GM21619 (cell line): Measurements from ENCODE around the gene HOXC5.

Source experiments
- ATAC-seq: cut with Tn5 transposase; IDR thresholded peaks from one replicate; pipeline ENCODE4 v1.9.1; 2021; ENCODE audit not compliant: unreplicated experiment

Gene HOXC5

DNA sequence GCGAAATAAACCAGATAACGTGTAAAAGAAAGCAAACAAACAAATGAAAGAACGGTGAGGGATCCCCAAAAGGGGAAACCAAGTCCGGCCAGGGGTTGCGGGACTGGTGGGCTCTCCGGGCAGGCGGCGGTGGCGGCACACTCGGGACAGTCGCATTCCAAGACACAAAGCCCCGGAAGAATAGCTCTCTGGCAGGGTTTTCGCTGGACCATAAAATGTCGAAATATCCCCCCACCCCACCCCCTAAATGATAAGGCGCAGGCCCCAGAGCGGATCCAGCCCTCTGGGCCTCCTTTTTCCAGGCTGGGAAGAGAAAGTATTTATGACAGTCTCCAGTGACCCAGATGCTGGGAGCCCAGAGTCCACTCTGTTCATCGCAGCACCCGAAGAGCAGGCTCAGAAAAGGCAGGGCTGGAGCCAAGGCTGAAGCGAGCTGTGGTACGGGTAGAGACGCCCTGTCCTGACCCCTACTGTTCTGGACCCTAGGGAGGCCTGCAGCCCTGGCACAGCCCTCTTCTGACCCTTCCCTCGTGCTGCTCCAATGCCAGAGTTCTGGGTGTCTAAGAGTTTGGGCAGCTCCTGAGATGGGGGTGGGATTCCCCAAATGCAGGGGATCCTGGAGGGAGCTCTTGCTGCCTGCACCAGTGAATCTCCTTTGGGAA is 26.2 kb upstream of the HOXC5 start:
- ATAC-seq, result no peak

DNA sequence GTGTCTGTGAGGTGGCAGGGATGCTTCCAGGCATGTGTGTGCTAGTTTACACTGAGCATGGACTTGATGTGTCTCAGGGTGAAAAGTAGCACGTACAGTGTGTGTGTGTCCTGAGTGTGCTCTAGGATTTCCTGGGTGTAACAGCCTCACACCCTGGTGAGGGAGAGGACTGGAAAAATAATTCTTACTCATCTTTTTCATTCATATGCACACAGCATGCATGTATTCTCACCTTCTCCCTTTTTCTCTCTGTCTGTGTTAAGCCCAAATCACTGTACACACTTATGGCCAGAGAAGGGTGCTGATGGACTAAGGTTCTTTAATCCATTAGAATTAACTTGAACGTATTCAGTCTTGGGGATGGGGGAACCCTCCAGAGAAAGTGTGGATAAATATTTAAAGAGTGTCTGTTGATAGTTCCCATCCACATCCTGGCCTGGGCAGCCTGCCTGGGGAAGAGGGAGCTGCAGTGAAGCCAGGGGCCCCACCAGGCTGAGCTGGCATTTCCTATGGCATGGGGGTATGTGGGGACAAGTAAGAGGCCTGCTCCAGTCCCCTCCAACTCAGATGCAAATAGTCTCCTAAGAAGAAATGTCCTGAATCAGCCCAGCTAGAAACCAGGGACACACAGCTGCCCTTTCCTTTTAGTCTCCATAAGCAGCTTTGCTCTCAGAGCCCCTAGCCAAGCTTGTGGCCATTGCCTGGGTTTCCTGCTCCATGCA is 25.2 kb upstream of the HOXC5 start:
- no peak for ATAC-seq

DNA sequence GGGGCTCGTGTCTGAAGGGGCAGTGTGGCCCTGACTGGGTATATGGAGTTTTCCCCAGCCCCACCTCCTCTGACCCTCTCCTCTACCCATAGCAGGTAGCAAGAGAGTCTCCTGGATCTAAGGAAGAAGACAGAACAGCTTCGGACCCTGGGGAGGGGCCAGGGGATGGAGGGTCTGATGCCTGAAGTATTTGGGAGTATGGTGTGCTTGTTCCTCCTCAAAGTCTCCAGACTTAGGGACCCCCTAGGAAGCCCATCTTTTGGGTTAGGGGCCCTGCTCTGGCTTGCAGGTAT is 24.6 kb upstream of the HOXC5 start:
- ATAC-seq, result no peak

DNA sequence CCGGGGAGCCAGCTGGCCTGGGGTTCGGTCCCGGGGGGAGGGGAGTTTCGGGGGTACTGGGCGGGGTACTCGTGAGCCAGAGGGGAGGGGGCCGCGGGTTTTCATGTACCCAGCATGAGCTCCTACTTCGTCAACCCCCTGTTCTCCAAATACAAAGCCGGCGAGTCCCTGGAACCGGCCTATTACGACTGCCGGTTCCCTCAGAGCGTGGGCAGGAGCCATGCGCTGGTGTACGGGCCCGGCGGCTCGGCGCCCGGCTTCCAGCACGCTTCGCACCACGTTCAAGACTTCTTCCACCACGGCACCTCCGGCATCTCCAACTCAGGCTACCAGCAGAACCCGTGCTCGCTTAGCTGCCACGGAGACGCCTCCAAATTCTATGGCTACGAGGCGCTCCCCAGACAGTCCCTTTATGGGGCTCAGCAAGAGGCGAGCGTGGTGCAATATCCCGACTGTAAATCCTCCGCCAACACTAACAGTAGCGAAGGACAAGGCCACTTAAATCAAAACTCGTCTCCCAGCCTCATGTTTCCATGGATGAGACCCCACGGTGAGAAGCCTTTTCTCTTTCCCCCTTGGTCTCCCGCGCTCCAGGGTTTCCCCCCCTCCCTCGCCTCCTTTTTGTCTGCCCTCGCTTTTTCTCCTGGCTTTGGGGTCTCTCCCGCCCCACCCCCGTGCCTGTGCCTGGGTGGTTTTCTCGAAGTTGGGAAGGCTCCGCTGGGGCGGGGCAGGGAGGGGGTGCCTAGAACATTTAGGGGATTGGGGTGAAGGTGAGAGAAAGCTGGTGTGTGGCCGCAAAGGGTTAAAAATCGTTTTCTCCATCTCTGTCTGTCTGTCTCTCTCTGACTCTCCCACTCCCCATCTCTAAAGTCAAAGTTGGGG is 23.4 kb upstream of the HOXC5 start:
- no peak for ATAC-seq

DNA sequence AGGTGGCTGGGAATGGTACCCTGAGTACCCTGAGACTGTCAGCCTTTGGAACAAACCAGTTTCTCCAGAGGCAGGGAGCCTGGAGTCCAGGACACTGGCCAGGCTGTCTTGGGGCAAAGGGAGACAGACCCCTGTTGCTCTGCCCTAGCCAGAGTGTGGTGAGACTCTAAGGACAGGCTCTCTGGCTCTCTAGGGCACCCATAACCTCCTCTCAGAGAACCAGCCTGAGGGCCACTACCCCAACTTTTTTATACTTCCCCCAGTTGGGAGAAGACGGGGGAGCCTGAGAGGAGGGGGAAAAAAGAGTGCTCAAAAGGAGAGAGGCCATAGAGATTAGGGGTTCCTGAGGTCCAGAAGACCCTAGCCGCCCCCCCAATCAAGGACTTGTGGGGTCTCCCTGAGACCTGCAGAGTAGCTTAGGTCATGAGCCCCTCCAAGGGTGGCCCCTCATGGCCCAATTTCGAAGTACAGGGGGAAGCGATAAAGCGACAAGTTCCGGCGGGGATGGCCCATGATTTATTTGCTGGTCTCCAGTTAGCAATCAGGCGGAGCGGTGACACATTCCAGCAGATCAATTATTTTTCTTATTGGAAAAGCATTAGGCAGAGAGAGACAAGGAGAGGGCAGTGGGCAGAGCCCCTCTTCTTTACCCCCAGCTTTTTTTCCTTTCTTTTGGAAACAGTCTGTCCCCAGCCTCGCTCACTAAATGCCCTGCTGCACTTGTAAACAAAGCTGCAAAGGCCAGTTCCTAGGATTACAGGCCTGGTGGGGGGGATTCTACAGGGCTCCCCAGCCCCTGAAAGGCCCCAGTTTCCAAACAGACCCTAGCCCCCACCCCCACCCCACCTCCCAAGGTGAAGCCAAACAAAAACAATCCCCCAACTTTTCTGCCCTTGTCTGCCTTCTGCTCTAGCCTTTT is 22.5 kb upstream of the HOXC5 start:
- no peak for ATAC-seq

DNA sequence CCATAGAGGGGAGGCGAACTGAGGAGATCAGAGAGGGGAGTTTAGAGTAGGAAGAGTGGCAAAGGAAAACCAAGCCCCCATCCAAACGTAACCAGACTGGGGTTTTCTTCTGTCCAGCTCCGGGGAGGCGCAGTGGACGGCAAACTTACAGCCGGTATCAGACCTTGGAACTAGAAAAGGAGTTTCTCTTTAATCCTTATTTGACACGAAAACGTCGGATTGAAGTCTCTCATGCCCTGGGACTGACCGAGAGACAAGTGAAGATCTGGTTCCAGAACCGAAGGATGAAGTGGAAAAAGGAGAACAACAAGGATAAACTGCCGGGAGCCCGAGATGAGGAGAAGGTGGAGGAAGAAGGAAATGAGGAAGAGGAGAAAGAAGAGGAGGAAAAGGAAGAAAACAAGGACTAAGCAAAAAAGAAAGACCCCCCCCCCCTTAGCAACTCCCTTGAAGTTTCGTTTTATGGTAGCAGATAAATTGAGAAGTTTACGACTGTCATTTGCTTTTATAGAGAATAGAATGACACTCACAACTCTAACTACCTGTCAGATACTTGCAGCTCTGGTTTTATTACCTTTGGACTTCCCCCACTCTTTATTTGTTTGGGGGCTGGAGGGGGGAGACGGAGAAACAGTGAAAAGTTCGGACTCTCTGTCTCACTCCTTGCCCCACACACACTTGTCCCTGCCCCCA is 21.7 kb upstream of the HOXC5 start:
- ATAC-seq, result no peak

DNA sequence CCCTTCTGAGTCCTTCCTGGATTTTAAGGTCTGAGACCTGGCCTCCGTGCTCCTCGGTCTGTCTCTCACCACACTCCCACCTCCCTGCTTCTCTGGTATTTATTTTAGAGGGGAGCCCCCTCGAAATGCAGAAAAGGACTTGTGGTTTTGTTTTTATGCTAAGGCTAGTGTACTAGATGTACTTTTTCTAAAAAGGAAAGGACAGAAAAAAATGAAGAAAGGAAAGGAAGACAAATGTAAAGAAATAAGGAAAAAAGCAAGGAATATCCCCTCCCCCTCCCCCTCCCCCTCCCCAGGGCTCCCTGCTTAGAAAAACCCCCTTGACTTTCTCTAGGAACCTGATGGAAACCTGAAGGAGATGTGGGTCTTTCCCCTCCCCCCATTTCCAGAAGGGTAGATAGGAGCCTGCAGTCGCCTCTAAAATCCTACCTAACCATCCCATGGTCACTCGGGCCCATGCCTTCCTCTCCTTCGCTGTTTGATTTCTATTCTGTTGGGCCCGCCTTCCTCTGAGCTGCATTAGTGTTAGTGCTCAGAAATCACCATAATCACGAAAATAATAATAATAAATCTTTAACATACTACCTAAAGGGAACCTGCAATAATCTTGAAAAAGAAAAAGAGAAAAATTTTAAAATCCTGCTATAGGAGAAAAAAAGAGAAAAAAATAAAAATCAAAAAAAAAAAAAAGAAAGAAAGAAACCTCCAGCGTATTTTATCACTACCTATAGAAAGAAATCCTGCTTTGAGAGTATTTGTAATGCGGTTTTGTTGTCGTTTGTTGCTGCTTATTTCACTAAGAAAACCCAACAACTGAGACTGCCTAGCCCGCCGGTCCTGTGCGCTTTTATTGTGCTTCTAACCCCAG is 21.0 kb upstream of the HOXC5 start:
- no peak for ATAC-seq

DNA sequence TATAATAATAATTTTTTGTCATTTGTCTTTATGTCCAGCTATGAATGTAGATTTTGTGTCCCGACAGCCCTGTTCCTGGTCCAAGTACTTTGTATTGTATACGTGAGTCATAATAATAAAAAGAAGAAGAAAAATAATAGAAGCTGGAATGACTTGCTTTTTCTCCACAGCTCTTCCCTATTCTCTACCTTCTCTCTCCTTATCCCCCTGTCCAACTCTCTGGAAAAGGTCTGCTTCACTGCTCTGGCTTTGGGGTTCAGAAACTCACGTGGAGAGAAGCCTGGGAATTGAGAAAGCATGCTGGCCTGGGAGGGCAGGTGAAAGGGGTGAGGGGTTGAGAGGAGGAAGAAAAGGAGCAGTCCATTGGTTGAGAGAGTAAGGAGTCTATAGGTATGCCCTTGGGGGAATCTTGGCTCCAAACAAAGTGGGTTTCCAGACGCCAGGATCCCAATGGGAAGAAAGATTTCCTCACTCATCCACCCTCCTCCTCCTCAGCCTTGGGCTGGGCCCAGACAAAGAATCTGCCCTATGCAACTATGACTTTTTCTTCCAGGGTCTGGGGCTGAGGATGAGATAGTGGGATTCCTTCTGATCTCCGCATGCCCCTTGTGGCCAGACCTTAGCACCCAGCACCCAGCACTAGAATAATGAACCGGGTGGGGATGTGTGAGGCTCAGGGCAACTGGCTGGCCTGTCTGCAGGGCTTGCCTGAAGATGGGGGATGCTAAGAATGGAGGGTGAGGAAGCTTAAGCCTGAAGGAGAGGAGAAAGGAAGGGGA is 20.0 kb upstream of the HOXC5 start:
- no peak for ATAC-seq

DNA sequence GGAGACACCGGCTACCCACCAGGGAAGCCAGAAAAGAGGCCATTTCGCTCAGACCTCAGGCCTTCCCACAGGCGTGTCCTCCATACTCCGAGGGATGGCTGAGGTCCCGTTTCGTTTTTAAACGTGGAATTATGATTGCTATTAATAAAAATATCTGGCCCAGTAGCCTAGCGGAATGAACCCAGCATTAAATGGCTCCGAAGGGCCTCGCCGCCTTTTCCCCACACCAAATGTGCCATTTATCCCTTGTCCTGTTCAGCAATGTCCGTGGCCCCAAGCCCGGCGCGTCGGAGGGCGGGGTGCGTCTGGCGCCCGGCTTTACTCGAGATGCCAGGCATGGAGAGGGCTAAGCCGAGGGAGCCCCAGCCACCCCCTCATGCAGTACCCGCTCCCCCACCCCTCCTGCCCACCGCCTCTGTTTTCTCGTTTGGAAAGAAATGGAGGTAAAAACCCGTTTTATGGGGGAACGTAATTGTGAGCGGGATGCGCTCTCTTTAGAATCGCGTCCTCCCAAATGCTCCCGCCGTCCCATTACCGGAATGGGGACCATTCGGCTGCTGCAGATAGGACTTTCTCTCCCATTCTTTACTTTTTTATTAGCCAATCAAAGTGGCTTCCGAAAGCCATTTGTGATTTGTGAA is 18.4 kb upstream of the HOXC5 start:
- ATAC-seq, result no peak

DNA sequence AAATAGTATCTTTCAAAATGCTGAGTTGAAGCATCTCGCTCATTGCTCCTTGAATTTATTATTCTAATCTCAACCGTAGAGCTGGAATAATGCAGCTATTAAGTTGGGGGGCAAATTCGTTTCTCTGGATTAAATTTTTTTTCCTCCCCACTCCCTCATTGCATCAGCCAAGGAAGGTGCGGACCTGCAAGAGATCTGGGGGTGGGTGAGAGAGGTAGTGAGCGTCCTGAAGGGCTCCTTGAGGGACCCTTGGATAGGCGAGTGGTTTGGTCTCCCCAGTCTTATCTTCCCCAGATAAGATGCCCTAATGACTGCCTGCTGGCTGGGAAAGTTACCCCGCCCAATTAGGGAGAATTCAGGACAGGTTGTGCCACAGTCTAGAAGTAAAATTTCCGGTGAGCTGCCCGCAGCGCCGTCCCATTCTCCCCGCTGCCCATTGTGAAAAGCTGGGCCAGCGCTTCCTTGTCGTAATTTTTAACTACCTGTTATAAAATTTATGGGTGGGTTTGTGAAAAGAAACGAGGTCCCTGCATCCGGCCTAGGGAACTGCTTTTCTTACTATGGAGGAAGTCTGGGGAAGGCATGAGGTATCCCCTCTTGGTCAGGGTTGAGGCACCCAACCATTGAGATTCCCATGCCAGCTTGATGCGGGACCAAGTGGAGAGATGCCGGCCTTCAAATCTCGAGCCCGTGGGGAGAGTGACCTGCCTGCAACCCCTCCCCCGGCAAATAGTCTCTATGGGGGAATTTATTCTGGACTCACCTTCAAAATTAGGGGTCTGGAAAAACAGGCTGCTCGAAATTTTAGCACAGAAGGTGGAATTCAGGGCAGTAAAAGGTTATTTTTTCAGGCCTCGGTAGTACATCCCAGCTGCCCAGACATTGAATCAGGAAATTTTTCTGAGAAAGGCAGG is 17.6 kb upstream of the HOXC5 start:
- no peak for ATAC-seq

DNA sequence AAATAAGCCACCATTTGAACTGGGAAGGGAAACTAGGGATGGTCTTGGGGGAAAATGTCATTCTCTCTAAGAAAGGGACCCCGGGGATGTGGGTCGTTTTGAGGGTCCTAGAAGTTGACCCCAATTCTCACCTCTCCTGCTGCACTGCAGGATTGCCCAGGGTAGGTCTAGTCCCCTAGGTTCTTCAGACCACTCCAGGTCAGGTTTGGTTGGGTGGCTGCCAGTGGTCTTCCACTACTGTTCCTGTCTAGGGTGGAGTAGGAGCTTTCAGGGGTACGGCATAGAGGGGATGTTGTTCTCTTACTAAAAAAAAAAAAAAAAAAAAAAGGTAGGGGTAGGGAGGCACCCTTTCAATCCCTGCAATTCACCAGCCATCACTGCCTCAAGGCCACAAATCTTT is 16.8 kb upstream of the HOXC5 start:
- ATAC-seq, result no peak

DNA sequence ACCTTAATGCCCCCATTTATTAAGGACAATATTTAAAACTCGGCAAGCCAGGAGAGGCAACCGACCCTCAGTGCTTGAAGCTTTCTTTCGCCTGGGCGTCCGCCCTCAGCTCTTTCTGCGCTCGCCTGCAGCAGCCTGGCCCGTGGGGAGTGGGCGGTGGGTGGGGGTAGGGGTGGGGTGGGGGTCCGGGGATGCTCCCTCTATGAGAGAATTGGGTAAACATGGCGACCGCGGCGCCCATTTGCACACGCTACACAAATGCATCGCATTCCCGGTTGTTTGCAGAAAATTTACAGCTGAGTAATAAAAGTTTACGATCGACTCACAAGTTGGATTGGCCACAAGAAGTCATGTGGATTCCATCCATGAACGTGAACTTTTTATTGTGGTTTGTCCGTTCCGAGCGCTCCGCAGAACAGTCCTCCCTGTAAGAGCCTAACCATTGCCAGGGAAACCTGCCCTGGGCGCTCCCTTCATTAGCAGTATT is 16.3 kb upstream of the HOXC5 start:
- no peak for ATAC-seq

DNA sequence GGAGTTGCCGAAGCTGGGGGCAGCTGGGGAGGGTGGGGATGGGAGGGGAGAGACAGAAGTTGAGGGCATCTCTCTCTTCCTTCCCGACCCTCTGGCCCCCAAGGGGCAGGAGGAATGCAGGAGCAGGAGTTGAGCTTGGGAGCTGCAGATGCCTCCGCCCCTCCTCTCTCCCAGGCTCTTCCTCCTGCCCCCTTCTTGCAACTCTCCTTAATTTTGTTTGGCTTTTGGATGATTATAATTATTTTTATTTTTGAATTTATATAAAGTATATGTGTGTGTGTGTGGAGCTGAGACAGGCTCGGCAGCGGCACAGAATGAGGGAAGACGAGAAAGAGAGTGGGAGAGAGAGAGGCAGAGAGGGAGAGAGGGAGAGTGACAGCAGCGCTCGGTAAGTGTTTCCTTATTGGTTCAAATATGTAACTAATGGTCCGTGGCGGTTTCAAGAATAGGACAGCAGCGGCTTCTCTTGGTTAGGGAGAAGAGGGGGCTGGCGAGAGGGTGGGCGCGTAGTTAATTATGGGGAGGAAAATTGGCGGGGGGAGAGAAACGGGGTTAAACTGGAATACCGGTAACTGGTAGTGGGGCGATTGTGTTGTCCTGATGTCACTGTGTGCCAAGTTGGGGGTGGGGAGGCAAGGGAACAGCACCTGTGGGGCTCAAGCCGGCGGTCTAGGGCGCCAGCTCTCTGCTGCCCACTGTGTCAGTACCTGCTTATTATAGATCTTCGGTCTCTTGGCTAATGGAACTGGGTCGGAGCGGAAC is 15.6 kb upstream of the HOXC5 start:
- peak; percentile 19 for ATAC-seq

DNA sequence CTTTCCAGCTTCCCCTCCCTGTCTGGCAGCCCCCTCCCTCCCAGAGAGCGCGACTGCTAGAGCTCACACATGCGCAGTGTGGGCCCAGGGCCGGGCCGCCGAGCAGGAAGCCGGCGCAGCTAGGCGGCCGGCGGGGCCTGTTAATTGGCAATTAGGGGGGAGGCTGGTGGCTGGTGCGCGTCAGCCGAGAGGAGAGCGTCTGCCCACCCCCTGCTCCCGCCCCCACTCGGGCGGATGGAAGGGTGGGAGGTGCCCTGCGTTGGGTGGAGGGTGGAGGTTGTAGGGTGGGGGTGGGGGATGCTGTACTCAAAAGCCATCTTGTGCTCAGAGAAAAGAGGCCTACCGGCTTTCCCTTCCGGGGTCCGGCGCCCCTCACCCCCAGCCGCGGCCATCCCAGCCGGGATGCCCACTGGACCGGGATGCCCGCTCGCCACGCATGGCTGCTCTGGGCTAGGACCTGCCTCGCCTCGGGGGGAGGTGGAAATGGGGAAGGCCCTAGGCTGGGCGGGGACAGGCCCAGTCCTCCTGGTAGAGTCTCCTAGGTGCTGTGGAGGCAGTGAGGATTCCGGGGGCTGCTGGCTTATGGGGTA is 14.9 kb upstream of the HOXC5 start:
- peak; percentile 67 for ATAC-seq

DNA sequence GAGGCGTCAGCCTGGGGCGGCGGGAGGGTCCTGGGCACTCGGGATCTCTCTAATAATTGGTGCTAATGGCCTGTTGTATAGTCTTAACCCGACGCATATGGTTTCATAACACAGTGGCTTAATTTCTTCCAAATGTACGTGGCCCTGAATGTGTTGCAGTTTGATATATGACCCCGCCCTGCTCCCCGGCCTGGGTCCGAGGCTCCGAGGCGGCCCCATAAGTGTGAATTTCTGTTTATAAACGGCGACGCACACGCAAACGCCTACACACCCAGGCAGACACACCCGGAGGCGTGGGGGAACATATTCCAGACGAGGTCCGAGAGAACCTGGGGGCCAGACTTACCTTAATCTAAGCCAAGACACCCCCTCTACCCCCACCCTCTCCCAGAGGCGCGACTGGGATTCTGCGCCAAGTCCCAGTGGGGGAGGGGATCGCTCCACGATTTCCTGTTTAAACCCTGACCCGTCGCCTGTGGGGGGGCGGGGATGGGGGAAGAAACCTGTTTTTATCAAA is 14.3 kb upstream of the HOXC5 start:
- no peak for ATAC-seq
